Subcutaneous preadipocyte (primary cell): ENCODE results near the gene ZSCAN30. TPM values are rescaled to one million over a fixed set of nuclear protein-coding genes. Genes with fewer than 3 reads are reported as not detected.

Experiments
- total RNA-seq: library from RNA; depleted of rRNA; stranded (reverse); fragments of >200 nt; gene quantifications from 2 replicates; pipeline ENCODE4 v1.2.3, GENCODE V29; 2012

ZSCAN30 gene
- total RNA-seq = 15.4 and 21.5 TPM in 2 replicates

DNA sequence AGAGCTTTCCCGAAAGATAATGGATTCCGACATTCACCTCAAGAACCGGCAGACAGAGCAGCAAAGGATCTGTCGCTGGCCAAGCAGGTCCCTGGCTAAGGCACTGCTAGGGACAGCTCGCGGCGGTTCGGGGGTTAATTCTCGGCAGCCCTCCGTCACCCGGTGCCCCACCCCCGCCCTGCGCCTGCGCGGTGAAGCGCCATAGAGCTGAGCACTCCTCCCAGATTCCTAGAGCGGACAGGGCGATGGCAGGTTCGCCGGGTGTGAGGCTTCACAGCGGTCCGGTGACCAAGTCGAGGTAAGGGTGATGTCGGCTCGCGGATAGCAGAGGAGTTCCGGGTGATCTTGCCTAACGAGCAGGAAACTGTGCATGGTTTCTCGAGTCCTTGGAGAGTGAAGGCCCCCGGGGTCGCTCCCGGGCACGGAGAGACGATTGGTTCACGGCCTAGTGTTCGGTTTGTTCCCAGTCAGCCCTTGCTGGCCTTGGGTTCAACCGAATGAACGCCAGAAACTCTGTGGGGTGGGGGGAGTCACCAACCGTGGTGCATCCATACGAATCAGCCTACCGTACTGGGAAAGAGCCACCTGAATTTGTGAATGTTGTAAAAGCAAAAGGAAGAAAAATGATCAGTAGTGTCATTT lies at the start of gene ZSCAN30:
Gene ZSCAN30, minus strand, starts transcription at position 136 of the 642 bp plus-strand sequence. CDS start 25,877 bp downstream, outside the sequence.

DNA sequence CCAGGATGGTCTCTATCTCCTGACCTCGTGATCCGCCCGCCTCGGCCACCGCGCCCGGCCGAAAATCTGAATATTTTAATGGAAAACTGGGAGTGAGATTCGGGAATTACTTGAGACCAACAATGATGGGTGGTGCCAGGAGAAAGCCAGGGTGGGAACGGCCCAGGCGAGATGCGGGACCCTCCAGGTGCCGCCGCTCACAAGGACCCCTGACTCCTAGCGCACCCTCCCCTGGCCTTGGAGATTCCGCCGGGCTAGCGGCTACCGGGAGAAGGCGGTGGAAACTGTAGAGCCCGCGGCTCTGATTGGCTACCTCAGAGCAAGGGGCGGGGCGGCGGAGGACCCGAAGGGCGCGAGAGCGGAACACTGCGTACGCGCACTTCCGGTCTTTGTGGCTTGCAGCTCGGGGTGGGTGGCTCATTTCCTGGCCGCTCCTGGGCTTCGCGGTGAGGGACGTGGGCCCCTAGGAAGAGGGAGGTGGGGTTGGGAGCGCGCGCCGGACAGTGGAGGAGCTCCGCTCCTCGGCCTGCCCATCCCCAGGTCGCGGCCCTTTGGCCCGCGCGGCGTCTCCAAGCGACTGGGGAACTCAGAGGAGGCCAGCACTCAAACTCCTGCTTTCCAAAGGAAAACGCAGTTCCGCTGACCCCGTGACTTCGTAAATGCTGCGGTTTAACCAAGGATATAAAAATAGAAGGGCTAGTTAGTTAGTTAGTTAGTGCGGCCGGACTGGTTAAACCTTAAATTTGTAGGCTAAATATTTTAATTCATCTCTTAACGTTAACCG lies 49.2 kb downstream of the ZSCAN30 start, which contains the start of gene ZNF397:
Gene ZNF397, plus strand, starts transcription at position 371 of the 784 bp plus-strand sequence. CDS start 1,437 bp downstream, outside the sequence.

Other genes starting within 250 kb of the ZSCAN30 start
- gene MAPRE2, start 248.8 kb downstream of the ZSCAN30 start, total RNA-seq = 14.7 and 17.0 TPM in 2 replicates
- 9.9 and 11.3 TPM in 2 replicates for gene ZNF397, start 49.2 kb downstream of the ZSCAN30 start, total RNA-seq
- 15.4 and 19.4 TPM in 2 replicates for gene ZNF24, start 54.2 kb upstream of the ZSCAN30 start, total RNA-seq
- 0.37 and 0.59 TPM in 2 replicates for gene ZNF396, start 87.1 kb upstream of the ZSCAN30 start, total RNA-seq
- 5.5 and 13.5 TPM in 2 replicates for gene INO80C, start 207.7 kb upstream of the ZSCAN30 start, total RNA-seq